Natural killer cell (primary cell): ENCODE data around the gene CLTB. TPM values are rescaled to one million over a fixed set of nuclear protein-coding genes. Genes with fewer than 3 reads are reported as not detected.

Experiments
- ATAC-seq, 3 donors: fragments of 150-1000 bp in 2 of 3; fragments of 200-7000 bp in 1 of 3; cut with Tn5 transposase; 1 replicate in 1 of 3; 2 replicates in 2 of 3; pipeline ENCODE4 v1.10.0; 2021; ENCODE audit warnings: mild to moderate bottlenecking in 2 of 3, moderate library complexity in 2 of 3
- DNase-seq, 2 donors: peaks; one replicate each; pipeline versions ENCODE4 v3.0.0 to v3.0.0-alpha.2; 2013 to 2021; ENCODE audit warnings: mixed read lengths in 1 of 2
- H3K27ac ChIP-seq: one replicate; pipeline ENCODE4 v1.5.1; 2013; ENCODE audit warnings: mild to moderate bottlenecking, low read length
- H3K27me3 ChIP-seq: one replicate; pipeline ENCODE4 v1.6.1; 2013; ENCODE audit warnings: low read length; ENCODE audit not compliant: control insufficient read depth, insufficient read depth
- H3K36me3 ChIP-seq: one replicate; pipeline ENCODE4 v1.6.1; 2013; ENCODE audit warnings: low read length; ENCODE audit not compliant: control insufficient read depth, insufficient read depth
- H3K4me1 ChIP-seq: one replicate; pipeline ENCODE4 v1.6.1; 2013; ENCODE audit warnings: low read length; ENCODE audit not compliant: control insufficient read depth, insufficient read depth
- H3K4me3 ChIP-seq: one replicate; pipeline ENCODE4 v1.5.1; 2013; ENCODE audit warnings: low read length
- H3K9me3 ChIP-seq: one replicate; pipeline ENCODE4 v1.6.1; 2013; ENCODE audit warnings: low read length; ENCODE audit not compliant: control insufficient read depth, insufficient read depth
- H3K27ac Mint-ChIP-seq, 2 donors: one replicate each; pipeline ENCODE4 v1.8.0; 2022; ENCODE audit warnings: mild to moderate bottlenecking in 2 of 2, mixed read lengths in 2 of 2, moderate library complexity in 1 of 2
- H3K27me3 Mint-ChIP-seq, 2 donors: one replicate each; pipeline ENCODE4 v1.8.0; 2022; ENCODE audit warnings: low read depth in 2 of 2, mixed read lengths in 2 of 2
- H3K36me3 Mint-ChIP-seq: one replicate; pipeline ENCODE4 v1.8.0; 2022; ENCODE audit warnings: mixed read lengths
- H3K4me1 Mint-ChIP-seq, 2 donors: one replicate each; pipeline ENCODE4 v1.8.0; 2022; ENCODE audit warnings: mixed read lengths in 2 of 2
- H3K4me3 Mint-ChIP-seq: one replicate; pipeline ENCODE4 v1.8.0; 2022; ENCODE audit warnings: mild to moderate bottlenecking, moderate library complexity, mixed read lengths
- H3K9me3 Mint-ChIP-seq, 2 donors: one replicate each; pipeline ENCODE4 v1.8.0; 2022; ENCODE audit warnings: mixed read lengths in 2 of 2
- CTCF ChIP-seq: fragments of 200-600 bp; IDR thresholded peaks from one replicate; pipeline ENCODE4 v1.8.0; 2022; ENCODE audit warnings: antibody characterized with exemption
- WGBS: methylation state at CpG from one replicate; pipeline ENCODE4 v1.1.7; 2013; ENCODE audit warnings: missing lambda C conversion rate; ENCODE audit not compliant: insufficient coverage; 5-methylcytosine and 5-hydroxymethylcytosine counted together
- intact Hi-C: fragments of 100-400 bp; cut with micrococcal nuclease; formaldehyde crosslinking; loops from one replicate; pipeline ENCODE4 v1.14.2; 2022
- total RNA-seq, 4 donors: library from RNA; stranded (reverse); fragments of 120-200 nt in 1 of 4; gene quantifications; one replicate each; pipeline versions ENCODE4 v1.2.3 to v1.2.4, GENCODE V29; 2013 to 2022

Gene CLTB
- total RNA-seq, 3 donors from 2014 or later (not counting 1 experiment from before 2014, with no cell fraction given), result 60.6 to 77.2 (median 70.4) TPM

DNA sequence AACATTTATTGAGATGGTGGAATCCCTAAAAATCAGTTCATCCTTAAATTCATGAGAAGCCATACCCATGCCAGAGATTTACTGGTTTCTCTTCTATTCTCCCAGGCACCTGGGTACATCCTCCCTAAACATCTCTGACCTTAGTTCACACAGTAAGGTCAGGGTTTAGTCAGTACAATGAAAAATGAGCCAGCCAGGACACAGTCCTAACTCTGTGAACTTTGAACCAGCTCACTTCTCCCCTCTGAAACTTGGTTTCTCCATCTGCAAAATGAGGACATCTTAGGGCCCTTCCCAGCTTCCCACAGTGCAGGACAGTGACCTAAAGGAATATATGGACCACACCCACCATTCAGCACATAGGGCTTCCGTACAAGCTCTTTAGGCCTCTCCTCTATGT lies 29.8 kb downstream of the CLTB start:
- peaks cover 46% of the 10 kb centered on the region for H3K36me3 ChIP-seq
- 100% methylated on average over 1 of the region's 1 CpG for WGBS
- H3K27me3 Mint-ChIP-seq, result no peaks in the 10 kb centered on the region

DNA sequence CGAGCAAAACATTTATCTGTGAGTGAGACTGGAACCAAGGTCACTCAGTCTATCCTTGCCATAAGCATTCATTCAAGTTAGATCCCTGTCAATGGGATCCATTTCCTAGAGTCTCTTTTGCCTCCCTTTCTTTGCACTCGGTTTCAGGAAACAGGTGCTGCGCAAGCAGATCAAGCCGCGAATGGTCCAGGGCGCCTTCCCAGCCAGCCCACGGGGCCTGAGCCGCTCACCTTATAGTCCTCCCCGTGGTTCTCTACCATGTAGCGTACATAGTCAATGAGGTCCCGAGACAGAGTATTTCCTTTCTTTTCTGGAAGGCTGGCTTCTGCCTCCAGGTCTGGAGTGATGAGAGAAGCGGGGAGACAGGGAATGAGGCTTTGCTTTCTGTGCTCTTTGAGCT lies 31.3 kb downstream of the CLTB start:
- Mint-ChIP-seq H3K4me1 (peaks cover 34 to 36% of the 10 kb centered on the region in 2 donors), H3K27ac (no peak overlapping the region), H3K36me3 (no peaks in the 10 kb centered on the region), H3K4me3 (no peak overlapping the region), H3K27me3 (no peaks in the 10 kb centered on the region), H3K9me3 (no peaks in the 10 kb centered on the region)
- no peak for ATAC-seq
- DNase-seq, result no peak
- intact Hi-C loops, result no loop called here
- H3K27ac ChIP-seq, result no peak overlapping the region
- no peak overlapping the region for H3K4me3 ChIP-seq
- peaks cover 17% of the 10 kb centered on the region for H3K4me1 ChIP-seq
- 96% methylated on average over 12 of the region's 12 CpGs for WGBS
- H3K27me3 ChIP-seq, result no peaks in the 10 kb centered on the region
- no peaks in the 10 kb centered on the region for H3K9me3 ChIP-seq
- no peak for TF ChIP-seq CTCF
- H3K36me3 ChIP-seq, result peaks cover 46% of the 10 kb centered on the region

More for the DNA sequence above, 29.8 kb downstream of the CLTB start:
- intact Hi-C loops, result no loop called here
- H3K4me3 ChIP-seq, result no peak overlapping the region
- H3K4me1 Mint-ChIP-seq, result peaks cover 34 to 36% of the 10 kb centered on the region in 2 donors
- no peak overlapping the region for H3K27ac Mint-ChIP-seq
- ATAC-seq, result no peak
- no peak overlapping the region for H3K27ac ChIP-seq
- no peaks in the 10 kb centered on the region for H3K9me3 ChIP-seq
- H3K36me3 Mint-ChIP-seq, result no peaks in the 10 kb centered on the region
- no peak for TF ChIP-seq CTCF
- no peaks in the 10 kb centered on the region for H3K27me3 ChIP-seq
- no peak for DNase-seq
- peak overlapping the region; percentile 52 for H3K4me3 Mint-ChIP-seq
- no peaks in the 10 kb centered on the region for H3K9me3 Mint-ChIP-seq
- H3K4me1 ChIP-seq, result peaks cover 20% of the 10 kb centered on the region

- Mint-ChIP-seq H3K4me3 (no peak overlapping the region), H3K9me3 (no peaks in the 10 kb centered on the region), H3K36me3 (no peaks in the 10 kb centered on the region), H3K27ac (no peak overlapping the region), H3K27me3 (no peaks in the 10 kb centered on the region), H3K4me1 (peaks cover 33 to 34% of the 10 kb centered on the region in 2 donors)
- DNase-seq (no peak), ATAC-seq (no peak)
- WGBS, result 94% methylated on average over 8 of the region's 8 CpGs
- Histone ChIP-seq H3K27me3 (no peaks in the 10 kb centered on the region), H3K4me1 (peaks cover 12% of the 10 kb centered on the region), H3K27ac (no peak overlapping the region), H3K9me3 (no peaks in the 10 kb centered on the region), H3K36me3 (peaks cover 46% of the 10 kb centered on the region), H3K4me3 (no peak overlapping the region)
- TF ChIP-seq CTCF, result no peak
- intact Hi-C loops, result no loop called here
Observed at GRCh38 chr5:176384366-176384930, 31.9 kb downstream of the CLTB start.

- no peak overlapping the region for H3K27ac Mint-ChIP-seq
- no peaks in the 10 kb centered on the region for H3K27me3 ChIP-seq
- peaks cover 31 to 33% of the 10 kb centered on the region in 2 donors for H3K4me1 Mint-ChIP-seq
- H3K9me3 ChIP-seq, result no peaks in the 10 kb centered on the region
- no peak overlapping the region for H3K4me3 Mint-ChIP-seq
- ATAC-seq (no peak), DNase-seq (no peak)
- peaks cover 46% of the 10 kb centered on the region for H3K36me3 ChIP-seq
- H3K9me3 Mint-ChIP-seq, result no peaks in the 10 kb centered on the region
- H3K4me3 ChIP-seq, result no peak overlapping the region
- no peaks in the 10 kb centered on the region for H3K27me3 Mint-ChIP-seq
- no peak overlapping the region for H3K27ac ChIP-seq
- H3K4me1 ChIP-seq, result peaks cover 9% of the 10 kb centered on the region
- 89% methylated on average over 9 of the region's 9 CpGs for WGBS
- no peaks in the 10 kb centered on the region for H3K36me3 Mint-ChIP-seq
- TF ChIP-seq CTCF, result no peak
- intact Hi-C loops, result no loop called here
Observed at GRCh38 chr5:176383961-176384360, 32.4 kb downstream of the CLTB start.
